ENCODE data around the gene SYNM. TPM values are rescaled to one million over a fixed set of nuclear protein-coding genes. Genes with fewer than 3 reads are reported as not detected.

SYNM gene
- polyA plus RNA-seq, 1 experiment: 1.8 TPM

DNA sequence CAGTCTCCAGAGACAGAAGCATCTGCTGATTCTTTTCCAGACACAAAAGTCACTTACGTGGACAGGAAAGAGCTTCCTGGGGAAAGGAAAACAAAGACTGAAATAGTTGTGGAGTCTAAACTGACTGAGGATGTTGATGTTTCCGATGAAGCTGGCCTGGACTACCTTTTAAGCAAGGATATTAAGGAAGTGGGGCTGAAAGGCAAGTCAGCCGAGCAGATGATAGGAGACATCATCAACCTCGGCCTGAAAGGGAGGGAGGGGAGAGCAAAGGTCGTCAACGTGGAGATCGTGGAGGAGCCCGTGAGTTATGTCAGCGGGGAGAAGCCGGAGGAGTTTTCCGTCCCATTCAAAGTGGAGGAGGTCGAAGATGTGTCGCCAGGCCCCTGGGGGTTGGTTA lies 25.4 kb downstream of the SYNM start:
- CTCF ChIA-PET: interaction anchor here (1.1 kb wide), 2 partner anchors 11 to 29 kb away, joined by 3 to 5 read pairs; no protein-coding TSS in a partner anchor
- DNase-seq (ENCODE audit: low read depth): no peak
- no peaks in the 10 kb centered on the region; the same call in 1 of the 2 replicates for H3K36me3 ChIP-seq (ENCODE audit: control insufficient read depth, insufficient read depth, low read length)
- no peaks in the 10 kb centered on the region for H3K27me3 ChIP-seq (ENCODE audit: control insufficient read depth, insufficient read depth, low read length)
- H3K4me3 ChIP-seq (ENCODE audit: low read depth, low read length): no peak overlapping the region
- TF ChIP-seq, protein P1, sequence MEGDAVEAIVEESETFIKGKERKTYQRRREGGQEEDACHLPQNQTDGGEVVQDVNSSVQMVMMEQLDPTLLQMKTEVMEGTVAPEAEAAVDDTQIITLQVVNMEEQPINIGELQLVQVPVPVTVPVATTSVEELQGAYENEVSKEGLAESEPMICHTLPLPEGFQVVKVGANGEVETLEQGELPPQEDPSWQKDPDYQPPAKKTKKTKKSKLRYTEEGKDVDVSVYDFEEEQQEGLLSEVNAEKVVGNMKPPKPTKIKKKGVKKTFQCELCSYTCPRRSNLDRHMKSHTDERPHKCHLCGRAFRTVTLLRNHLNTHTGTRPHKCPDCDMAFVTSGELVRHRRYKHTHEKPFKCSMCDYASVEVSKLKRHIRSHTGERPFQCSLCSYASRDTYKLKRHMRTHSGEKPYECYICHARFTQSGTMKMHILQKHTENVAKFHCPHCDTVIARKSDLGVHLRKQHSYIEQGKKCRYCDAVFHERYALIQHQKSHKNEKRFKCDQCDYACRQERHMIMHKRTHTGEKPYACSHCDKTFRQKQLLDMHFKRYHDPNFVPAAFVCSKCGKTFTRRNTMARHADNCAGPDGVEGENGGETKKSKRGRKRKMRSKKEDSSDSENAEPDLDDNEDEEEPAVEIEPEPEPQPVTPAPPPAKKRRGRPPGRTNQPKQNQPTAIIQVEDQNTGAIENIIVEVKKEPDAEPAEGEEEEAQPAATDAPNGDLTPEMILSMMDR (IDR thresholded peaks at IDR 0.05; ENCODE audit: insufficient read depth, low read depth, low read length): no peak
- POLR2A ChIA-PET: no interaction called here

DNA sequence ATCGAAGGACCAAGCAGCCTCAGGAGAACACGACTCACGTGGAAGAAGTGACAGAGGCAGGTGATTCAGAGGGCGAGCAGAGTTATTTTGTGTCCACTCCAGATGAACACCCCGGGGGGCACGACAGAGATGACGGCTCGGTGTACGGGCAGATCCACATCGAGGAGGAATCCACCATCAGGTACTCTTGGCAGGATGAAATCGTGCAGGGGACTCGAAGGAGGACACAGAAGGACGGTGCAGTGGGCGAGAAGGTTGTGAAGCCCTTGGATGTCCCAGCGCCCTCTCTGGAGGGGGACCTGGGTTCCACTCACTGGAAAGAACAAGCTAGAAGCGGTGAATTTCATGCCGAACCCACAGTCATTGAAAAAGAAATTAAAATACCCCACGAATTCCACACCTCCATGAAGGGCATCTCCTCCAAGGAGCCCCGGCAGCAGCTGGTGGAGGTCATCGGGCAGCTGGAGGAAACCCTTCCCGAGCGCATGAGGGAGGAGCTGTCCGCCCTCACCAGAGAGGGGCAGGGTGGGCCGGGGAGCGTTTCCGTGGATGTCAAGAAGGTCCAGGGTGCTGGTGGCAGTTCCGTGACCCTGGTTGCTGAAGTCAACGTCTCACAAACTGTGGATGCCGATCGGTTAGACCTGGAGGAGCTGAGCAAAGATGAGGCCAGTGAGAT lies 26.0 kb downstream of the SYNM start:
- TF ChIP-seq, protein P1 (IDR thresholded peaks at IDR 0.05; ENCODE audit: insufficient read depth, low read depth, low read length): no peak
- DNase-seq (ENCODE audit: low read depth): no peak
- H3K4me3 ChIP-seq (ENCODE audit: low read depth, low read length): no peak overlapping the region
- H3K36me3 ChIP-seq (ENCODE audit: control insufficient read depth, insufficient read depth, low read length): no peaks in the 10 kb centered on the region; the same call in 1 of the 2 replicates
- CTCF ChIA-PET: interaction anchor here (1.1 kb wide), 2 partner anchors 11 to 29 kb away, joined by 3 to 5 read pairs; no protein-coding TSS in a partner anchor
- no peaks in the 10 kb centered on the region for H3K27me3 ChIP-seq (ENCODE audit: control insufficient read depth, insufficient read depth, low read length)
- POLR2A ChIA-PET: no interaction called here

DNA sequence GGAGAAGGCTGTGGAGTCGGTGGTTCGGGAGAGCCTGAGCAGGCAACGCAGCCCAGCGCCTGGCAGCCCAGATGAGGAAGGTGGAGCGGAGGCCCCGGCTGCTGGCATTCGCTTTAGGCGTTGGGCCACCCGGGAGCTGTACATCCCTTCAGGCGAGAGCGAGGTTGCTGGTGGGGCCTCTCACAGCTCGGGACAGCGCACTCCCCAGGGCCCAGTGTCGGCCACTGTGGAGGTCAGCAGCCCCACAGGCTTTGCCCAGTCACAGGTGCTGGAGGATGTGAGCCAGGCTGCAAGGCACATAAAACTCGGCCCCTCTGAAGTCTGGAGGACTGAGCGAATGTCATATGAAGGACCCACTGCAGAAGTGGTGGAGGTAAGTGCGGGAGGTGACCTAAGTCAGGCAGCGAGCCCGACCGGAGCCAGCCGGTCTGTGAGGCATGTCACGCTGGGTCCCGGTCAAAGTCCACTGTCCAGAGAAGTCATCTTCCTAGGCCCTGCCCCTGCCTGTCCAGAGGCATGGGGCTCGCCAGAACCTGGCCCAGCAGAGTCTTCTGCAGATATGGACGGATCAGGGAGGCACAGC lies 26.7 kb downstream of the SYNM start:
- ChIA-PET CTCF (interaction anchor here (1.1 kb wide), 1 partner anchor 30 kb away, joined by 5 read pairs; no protein-coding TSS in a partner anchor), POLR2A (no interaction called here)
- DNase-seq (ENCODE audit: low read depth): no peak
- no peak overlapping the region for H3K4me3 ChIP-seq (ENCODE audit: low read depth, low read length)
- H3K36me3 ChIP-seq (ENCODE audit: control insufficient read depth, insufficient read depth, low read length): no peaks in the 10 kb centered on the region; the same call in 1 of the 2 replicates
- no peaks in the 10 kb centered on the region for H3K27me3 ChIP-seq (ENCODE audit: control insufficient read depth, insufficient read depth, low read length)
- TF ChIP-seq, protein P1 (IDR thresholded peaks at IDR 0.05; ENCODE audit: insufficient read depth, low read depth, low read length): no peak

DNA sequence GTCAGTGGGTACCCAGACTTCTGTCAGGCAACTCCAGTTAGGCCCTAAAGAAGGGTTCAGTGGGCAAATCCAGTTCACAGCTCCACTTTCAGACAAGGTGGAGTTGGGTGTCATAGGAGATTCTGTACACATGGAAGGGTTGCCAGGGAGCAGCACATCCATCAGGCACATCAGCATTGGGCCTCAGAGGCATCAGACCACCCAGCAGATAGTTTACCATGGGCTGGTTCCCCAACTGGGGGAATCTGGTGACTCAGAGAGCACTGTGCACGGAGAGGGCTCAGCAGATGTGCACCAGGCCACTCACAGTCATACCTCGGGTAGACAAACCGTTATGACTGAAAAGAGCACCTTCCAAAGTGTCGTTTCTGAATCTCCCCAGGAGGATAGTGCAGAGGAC lies 27.2 kb downstream of the SYNM start:
- ChIA-PET POLR2A (no interaction called here), CTCF (no interaction called here)
- Histone ChIP-seq H3K27me3 (ENCODE audit: control insufficient read depth, insufficient read depth, low read length) (no peaks in the 10 kb centered on the region), H3K36me3 (ENCODE audit: control insufficient read depth, insufficient read depth, low read length) (peaks cover 2% of the 10 kb centered on the region; the same call in 1 of the 2 replicates), H3K4me3 (ENCODE audit: low read depth, low read length) (no peak overlapping the region)
- DNase-seq (ENCODE audit: low read depth): no peak
- TF ChIP-seq, protein P1 (IDR thresholded peaks at IDR 0.05; ENCODE audit: insufficient read depth, low read depth, low read length): no peak

DNA sequence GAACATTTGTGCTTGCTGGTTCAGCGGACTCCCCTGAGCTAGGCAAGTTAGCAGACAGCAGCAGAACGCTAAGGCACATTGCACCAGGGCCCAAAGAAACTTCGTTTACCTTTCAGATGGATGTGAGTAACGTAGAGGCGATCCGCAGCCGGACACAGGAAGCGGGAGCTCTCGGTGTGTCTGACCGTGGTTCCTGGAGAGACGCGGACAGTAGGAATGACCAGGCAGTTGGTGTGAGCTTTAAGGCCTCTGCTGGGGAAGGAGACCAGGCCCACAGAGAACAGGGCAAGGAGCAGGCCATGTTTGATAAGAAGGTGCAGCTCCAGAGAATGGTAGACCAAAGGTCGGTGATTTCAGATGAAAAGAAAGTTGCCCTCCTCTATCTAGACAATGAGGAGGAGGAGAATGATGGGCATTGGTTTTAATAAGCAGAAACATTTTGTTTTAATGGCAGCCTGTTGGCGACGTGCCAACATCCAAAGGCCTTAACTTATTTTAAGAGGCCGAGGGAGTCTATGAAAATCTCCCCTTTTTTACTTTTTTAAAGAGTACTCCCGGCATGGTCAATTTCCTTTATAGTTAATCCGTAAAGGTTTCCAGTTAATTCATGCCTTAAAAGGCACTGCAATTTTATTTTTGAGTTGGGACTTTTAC lies 27.9 kb downstream of the SYNM start:
- ChIA-PET CTCF (interaction anchor here (1.4 kb wide), 1 partner anchor 8 kb away, joined by 5 read pairs; no protein-coding TSS in a partner anchor), POLR2A (no interaction called here)
- TF ChIP-seq, protein P1 (IDR thresholded peaks at IDR 0.05; ENCODE audit: insufficient read depth, low read depth, low read length): no peak
- Histone ChIP-seq H3K4me3 (ENCODE audit: low read depth, low read length) (no peak overlapping the region), H3K27me3 (ENCODE audit: control insufficient read depth, insufficient read depth, low read length) (no peaks in the 10 kb centered on the region), H3K36me3 (ENCODE audit: control insufficient read depth, insufficient read depth, low read length) (peaks cover 2% of the 10 kb centered on the region; the same call in 1 of the 2 replicates)
- no peak for DNase-seq (ENCODE audit: low read depth)

Data from BJ (cell line).